ENCODE measurements around the gene PTPRT. TPM values are rescaled to one million over a fixed set of nuclear protein-coding genes. Genes with fewer than 3 reads are reported as not detected.

PTPRT gene
- polyA plus RNA-seq, 2 of the 4 experiments (the other 2 are of a cell fraction), result not detected

- Histone ChIP-seq H3K9me3 (no peaks in the 10 kb centered on the region), H3K4me3 (no peak overlapping the region), H3K4me2 (no peak overlapping the region), H3K27ac (no peak overlapping the region), H3K4me1 (no peaks in the 10 kb centered on the region)
- no peak for FAIRE-seq
- ChIA-PET POLR2A (no interaction called here), CTCF (no interaction called here)
- TF ChIP-seq RCOR1 (IDR thresholded peaks at IDR 0.05; ENCODE audit: low read depth, low read length) (no peak), RAD21 (conservative IDR thresholded peaks at IDR 0.05 in 1 of 2, IDR thresholded peaks at IDR 0.05 in 1 of 2) (no peak), HDAC2 (IDR thresholded peaks at IDR 0.05) (no peak), JUNB (IDR thresholded peaks at IDR 0.05) (no peak), HOXB13 (CRISPR knock-in tag; IDR thresholded peaks at IDR 0.05; ENCODE audit: low read depth) (no peak), PHF8 (IDR thresholded peaks at IDR 0.05; ENCODE audit: borderline replicate concordance, low read depth) (no peak), HOXB5 (CRISPR knock-in tag; IDR thresholded peaks at IDR 0.05) (no peak), CBX8 (IDR thresholded peaks at IDR 0.05) (no peak)
- DNase-seq (ENCODE audit: low read depth in 1 of 2, low spot score in 1 of 2), result no peak
- 10% methylated on average over 7 of the region's 7 CpGs for WGBS (ENCODE audit: missing lambda C conversion rate)
- ATAC-seq, result no peak
Measured at GRCh38 chr20:42587427-42587826, 602.3 kb downstream of the PTPRT start.

GRCh38 chr20:42581311-42581710 is 608.4 kb downstream of the PTPRT start:
- CTCF ChIA-PET, result no interaction called here
- no peaks in the 10 kb centered on the region for H3K4me1 ChIP-seq
- ATAC-seq (no peak), DNase-seq (ENCODE audit: low read depth in 1 of 2, low spot score in 1 of 2) (no peak), FAIRE-seq (no peak)
- H3K4me2 ChIP-seq, result no peak overlapping the region
- H3K4me3 ChIP-seq, result no peak overlapping the region
- no peaks in the 10 kb centered on the region for H3K9me3 ChIP-seq
- TF ChIP-seq CHD4 (IDR thresholded peaks at IDR 0.05; ENCODE audit: borderline replicate concordance), result no peak
- TF ChIP-seq KDM5A (IDR thresholded peaks at IDR 0.05), result no peak
- no peak for TF ChIP-seq USF2 (IDR thresholded peaks at IDR 0.05)
- POLR2A ChIA-PET, result no interaction called here
- 2% methylated on average over 3 of the region's 3 CpGs for WGBS (ENCODE audit: missing lambda C conversion rate)
- H3K27ac ChIP-seq, result no peak overlapping the region

GRCh38 chr20:42576167-42576566 is 613.5 kb downstream of the PTPRT start:
- Histone ChIP-seq H3K9me3 (no peaks in the 10 kb centered on the region), H3K4me2 (no peak overlapping the region), H3K4me1 (no peaks in the 10 kb centered on the region), H3K4me3 (no peak overlapping the region), H3K27ac (no peak overlapping the region)
- POLR2A ChIA-PET, result no interaction called here
- CTCF ChIA-PET, result no interaction called here
- no peak for DNase-seq (ENCODE audit: low read depth in 1 of 2, low spot score in 1 of 2)
- FAIRE-seq, result no peak
- ATAC-seq, result no peak
- 24% methylated on average over 7 of the region's 7 CpGs for WGBS (ENCODE audit: missing lambda C conversion rate)
- TF ChIP-seq MYC (IDR thresholded peaks at IDR 0.05; ENCODE audit: borderline replicate concordance, low read length), result no peak
- TF ChIP-seq JUNB (IDR thresholded peaks at IDR 0.05), result no peak
- no peak for TF ChIP-seq ELK1 (IDR thresholded peaks at IDR 0.05; ENCODE audit: low read depth, low read length)
- no peak for TF ChIP-seq NR3C1 (IDR thresholded peaks at IDR 0.05)
- TF ChIP-seq EHF (CRISPR knock-in tag; IDR thresholded peaks at IDR 0.05), result no peak

GRCh38 chr20:42572320-42573016 is 617.2 kb downstream of the PTPRT start:
- no peak for ATAC-seq
- Histone ChIP-seq H3K9me3 (no peaks in the 10 kb centered on the region), H3K4me3 (no peak overlapping the region), H3K27ac (no peak overlapping the region), H3K4me1 (no peaks in the 10 kb centered on the region), H3K4me2 (no peak overlapping the region)
- ChIA-PET CTCF (interaction anchor here (0.5 kb wide), 1 partner anchor 37 kb away, joined by 5 read pairs; no protein-coding TSS in a partner anchor), POLR2A (no interaction called here)
- DNase-seq (ENCODE audit: low read depth in 1 of 2, low spot score in 1 of 2), result no peak
- WGBS (ENCODE audit: missing lambda C conversion rate), result 6% methylated on average over 2 of the region's 2 CpGs
- no peak for TF ChIP-seq SMC3 (IDR thresholded peaks at IDR 0.05)
- TF ChIP-seq JUN (IDR thresholded peaks at IDR 0.05), result no peak
- TF ChIP-seq CHD4 (IDR thresholded peaks at IDR 0.05; ENCODE audit: borderline replicate concordance), result no peak
- no peak for TF ChIP-seq CBX2 (IDR thresholded peaks at IDR 0.05; ENCODE audit: borderline replicate concordance, low read depth)
- TF ChIP-seq USF2 (IDR thresholded peaks at IDR 0.05), result no peak
- TF ChIP-seq KDM5A (IDR thresholded peaks at IDR 0.05), result no peak
- TF ChIP-seq FOSB (CRISPR knock-in tag; IDR thresholded peaks at IDR 0.05), result no peak
- no peak for TF ChIP-seq EHF (CRISPR knock-in tag; IDR thresholded peaks at IDR 0.05)
- no peak for TF ChIP-seq BHLHE40 (IDR thresholded peaks at IDR 0.05; ENCODE audit: low read depth, low read length)
- no peak for TF ChIP-seq REST (IDR thresholded peaks at IDR 0.05)
- TF ChIP-seq ELK1 (IDR thresholded peaks at IDR 0.05; ENCODE audit: low read depth, low read length), result no peak
- no peak for TF ChIP-seq MYC (IDR thresholded peaks at IDR 0.05; ENCODE audit: borderline replicate concordance, low read length)
- no peak for TF ChIP-seq RCOR1 (IDR thresholded peaks at IDR 0.05; ENCODE audit: low read depth, low read length)
- no peak for TF ChIP-seq EP300 (IDR thresholded peaks at IDR 0.05)
- FAIRE-seq, result no peak

Measured in A549 (cell line).